Ascending aorta (tissue), 2 donors: ENCODE data around the gene EDEM1. TPM values are rescaled to one million over a fixed set of nuclear protein-coding genes. Genes with fewer than 3 reads are reported as not detected.

ENCODE experiments used
- DNase-seq, 2 donors: peaks; one replicate each; pipeline ENCODE4 v3.0.0-alpha.2; 2019; ENCODE audit warnings: low spot score in 2 of 2
- H3K27ac ChIP-seq, 2 donors: fragments of 200-600 bp; sonication (generic); one replicate each; pipeline ENCODE4 v1.5.1; 2016 to 2017; ENCODE audit warnings: mild to moderate bottlenecking in 1 of 2
- H3K27me3 ChIP-seq: fragments of 200-600 bp; sonication (generic); one replicate; pipeline ENCODE4 v1.5.1; 2017
- H3K36me3 ChIP-seq, 2 donors: fragments of 200-600 bp; sonication (generic); one replicate each; pipeline ENCODE4 v1.5.1; 2016
- H3K4me1 ChIP-seq, 2 donors: fragments of 200-600 bp; sonication (generic); one replicate each; pipeline ENCODE4 v1.5.1; 2016 to 2017; ENCODE audit warnings: mild to moderate bottlenecking in 1 of 2
- H3K4me3 ChIP-seq, 2 donors: fragments of 200-600 bp; sonication (generic); one replicate each; pipeline ENCODE4 v1.5.1; 2016 to 2017; ENCODE audit warnings: mild to moderate bottlenecking in 1 of 2
- H3K9me3 ChIP-seq, 2 donors: fragments of 200-600 bp; sonication (generic); one replicate each; pipeline ENCODE4 v1.5.1; 2016
- intact Hi-C: fragments of 100-400 bp; cut with DNase I; formaldehyde crosslinking; loops from one replicate; pipeline ENCODE4 v1.15.1; 2023
- total RNA-seq: library from RNA; depleted of rRNA; stranded (reverse); fragments of >200 nt; gene quantifications from one replicate; pipeline ENCODE4 v1.1.0, GENCODE V29; 2016
- TF ChIP-seq, protein P1 (sequence below), 3 experiments: fragments of 200-600 bp in 2 of 3; fragments of 450-650 bp in 1 of 3; sonication (generic) in 2 of 3; IDR thresholded peaks; one replicate each; pipeline ENCODE4 v1.5.1; 2016 to 2019; ENCODE audit warnings: antibody characterized with exemption in 3 of 3, mild to moderate bottlenecking in 1 of 3, moderate library complexity in 1 of 3

The EDEM1 gene
- total RNA-seq, 1 donor from 2014 or later, result 27.2 TPM

GRCh38 chr3:5153074-5153473 is 34.4 kb upstream of the EDEM1 start:
- intact Hi-C loops, result no loop called here
- H3K27ac ChIP-seq, result no peak overlapping the region
- no peaks in the 10 kb centered on the region for H3K27me3 ChIP-seq
- TF ChIP-seq, protein P1, sequence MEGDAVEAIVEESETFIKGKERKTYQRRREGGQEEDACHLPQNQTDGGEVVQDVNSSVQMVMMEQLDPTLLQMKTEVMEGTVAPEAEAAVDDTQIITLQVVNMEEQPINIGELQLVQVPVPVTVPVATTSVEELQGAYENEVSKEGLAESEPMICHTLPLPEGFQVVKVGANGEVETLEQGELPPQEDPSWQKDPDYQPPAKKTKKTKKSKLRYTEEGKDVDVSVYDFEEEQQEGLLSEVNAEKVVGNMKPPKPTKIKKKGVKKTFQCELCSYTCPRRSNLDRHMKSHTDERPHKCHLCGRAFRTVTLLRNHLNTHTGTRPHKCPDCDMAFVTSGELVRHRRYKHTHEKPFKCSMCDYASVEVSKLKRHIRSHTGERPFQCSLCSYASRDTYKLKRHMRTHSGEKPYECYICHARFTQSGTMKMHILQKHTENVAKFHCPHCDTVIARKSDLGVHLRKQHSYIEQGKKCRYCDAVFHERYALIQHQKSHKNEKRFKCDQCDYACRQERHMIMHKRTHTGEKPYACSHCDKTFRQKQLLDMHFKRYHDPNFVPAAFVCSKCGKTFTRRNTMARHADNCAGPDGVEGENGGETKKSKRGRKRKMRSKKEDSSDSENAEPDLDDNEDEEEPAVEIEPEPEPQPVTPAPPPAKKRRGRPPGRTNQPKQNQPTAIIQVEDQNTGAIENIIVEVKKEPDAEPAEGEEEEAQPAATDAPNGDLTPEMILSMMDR (IDR thresholded peaks at IDR 0.05), result no peak
- no peak for DNase-seq
- no peak overlapping the region for H3K4me3 ChIP-seq
- H3K9me3 ChIP-seq, result no peaks in the 10 kb centered on the region
- H3K36me3 ChIP-seq, result no peaks in the 10 kb centered on the region
- no peaks in the 10 kb centered on the region for H3K4me1 ChIP-seq

GRCh38 chr3:5155241-5155640 is 32.3 kb upstream of the EDEM1 start:
- H3K4me1 ChIP-seq, result peaks cover 0 to 7% of the 10 kb centered on the region in 2 donors
- no peak for DNase-seq
- H3K27ac ChIP-seq, result no peak overlapping the region
- no peaks in the 10 kb centered on the region for H3K27me3 ChIP-seq
- H3K4me3 ChIP-seq, result no peak overlapping the region
- H3K9me3 ChIP-seq, result no peaks in the 10 kb centered on the region
- no peaks in the 10 kb centered on the region for H3K36me3 ChIP-seq
- intact Hi-C loops, result no loop called here
- TF ChIP-seq, protein P1 (IDR thresholded peaks at IDR 0.05), result no peak

DNA sequence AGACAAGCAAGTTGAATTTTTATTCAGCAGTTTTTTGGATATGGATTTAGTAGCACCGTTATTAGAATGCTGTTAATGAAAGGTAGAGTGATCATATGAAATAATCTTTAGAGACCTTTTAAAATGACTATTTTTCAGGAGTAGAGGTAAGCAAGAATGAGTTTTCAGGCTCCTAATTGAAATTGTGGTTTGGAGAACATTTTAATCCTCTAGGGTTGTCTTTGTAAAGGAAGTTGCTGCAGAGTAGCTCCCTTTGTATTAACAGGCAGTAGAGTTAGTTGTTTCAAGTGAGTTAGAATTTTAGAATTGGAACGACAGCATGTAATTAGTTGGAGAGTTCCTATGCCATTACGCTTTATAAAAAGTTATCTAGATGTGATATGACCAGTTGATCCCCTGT is 27.2 kb upstream of the EDEM1 start:
- no peak for DNase-seq
- Histone ChIP-seq H3K4me3 (no peak overlapping the region), H3K27ac (no peak overlapping the region), H3K9me3 (no peaks in the 10 kb centered on the region), H3K36me3 (no peaks in the 10 kb centered on the region), H3K4me1 (peaks cover 4 to 14% of the 10 kb centered on the region in 2 donors), H3K27me3 (no peaks in the 10 kb centered on the region)
- TF ChIP-seq, protein P1 (IDR thresholded peaks at IDR 0.05), result no peak
- intact Hi-C loops, result no loop called here

- TF ChIP-seq, protein P1 (IDR thresholded peaks at IDR 0.05), result no peak
- no peak for DNase-seq
- Histone ChIP-seq H3K9me3 (no peaks in the 10 kb centered on the region), H3K4me3 (no peak overlapping the region), H3K27ac (no peak overlapping the region), H3K4me1 (peaks cover 4 to 14% of the 10 kb centered on the region in 2 donors), H3K27me3 (no peaks in the 10 kb centered on the region), H3K36me3 (no peaks in the 10 kb centered on the region)
- intact Hi-C loops, result no loop called here
Observed at GRCh38 chr3:5160940-5161858, 26.3 kb upstream of the EDEM1 start.

DNA sequence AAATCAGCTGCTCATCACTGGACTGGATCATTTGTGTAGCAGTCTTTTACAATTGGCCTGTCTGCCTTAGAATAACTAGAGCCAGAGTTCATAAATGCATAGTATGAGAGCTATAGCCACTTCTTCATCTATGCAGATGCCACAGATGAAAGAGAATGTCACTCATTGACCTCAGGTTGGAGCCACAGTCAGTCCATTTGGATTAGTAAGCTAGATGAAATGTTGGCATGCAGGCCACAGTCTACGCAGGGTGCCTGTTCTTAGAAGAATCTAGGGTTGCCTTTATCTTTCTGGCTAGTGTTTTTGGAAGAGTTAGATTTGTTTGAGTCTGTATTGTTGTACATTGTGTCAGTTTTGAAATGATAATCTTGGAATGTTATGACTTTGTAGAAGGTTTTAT is 25.4 kb upstream of the EDEM1 start:
- Histone ChIP-seq H3K4me3 (no peak overlapping the region), H3K36me3 (no peaks in the 10 kb centered on the region), H3K27ac (no peak overlapping the region), H3K4me1 (peaks cover 4 to 14% of the 10 kb centered on the region in 2 donors), H3K9me3 (no peaks in the 10 kb centered on the region), H3K27me3 (no peaks in the 10 kb centered on the region)
- TF ChIP-seq, protein P1 (IDR thresholded peaks at IDR 0.05), result no peak
- intact Hi-C loops, result no loop called here
- no peak for DNase-seq
